Lung (tissue), 12 donors: ENCODE results near the gene MPG. TPM values are rescaled to one million over a fixed set of nuclear protein-coding genes. Genes with fewer than 3 reads are reported as not detected.

ENCODE experiments used
- ATAC-seq: fragments of 200-7000 bp; cut with Tn5 transposase; one replicate; pipeline ENCODE4 v1.9.1; 2020; ENCODE audit warnings: moderate number of reproducible peaks; ENCODE audit not compliant: insufficient read depth, low FRiP score
- DNase-seq, 3 donors: peaks; one replicate each; pipeline ENCODE4 v3.0.0-alpha.2; 2013 to 2017
- H3K27ac ChIP-seq, 2 donors: one replicate each; pipeline ENCODE4 v1.5.1; 2013; ENCODE audit warnings: mild to moderate bottlenecking in 2 of 2, moderate library complexity in 2 of 2, control low read depth in 1 of 2, inconsistent platforms in 1 of 2, low read depth in 1 of 2, low read length in 1 of 2
- H3K27me3 ChIP-seq, 3 donors: one replicate each; pipeline ENCODE4 v1.5.1; 2013; ENCODE audit warnings: low read length in 2 of 3; ENCODE audit not compliant: control insufficient read depth in 3 of 3, insufficient read depth in 3 of 3
- H3K36me3 ChIP-seq, 4 donors: one replicate each; pipeline ENCODE4 v1.5.1; 2013; ENCODE audit warnings: low read length in 4 of 4, mild to moderate bottlenecking in 1 of 4, moderate library complexity in 1 of 4; ENCODE audit not compliant: control insufficient read depth in 4 of 4, insufficient read depth in 4 of 4
- H3K4me1 ChIP-seq, 5 donors: one replicate each; pipeline ENCODE4 v1.5.1; 2013; ENCODE audit warnings: low read length in 5 of 5, mild to moderate bottlenecking in 2 of 5, moderate library complexity in 1 of 5; ENCODE audit not compliant: control insufficient read depth in 5 of 5, insufficient read depth in 5 of 5
- H3K4me3 ChIP-seq: one replicate; pipeline ENCODE4 v1.5.1; 2013; ENCODE audit warnings: mild to moderate bottlenecking, control low read depth, moderate library complexity
- H3K9ac ChIP-seq, 2 donors: one replicate each; pipeline ENCODE4 v1.5.1; 2013; ENCODE audit warnings: low read length in 2 of 2, control low read depth in 1 of 2; ENCODE audit not compliant: insufficient read depth in 1 of 2
- H3K9me3 ChIP-seq, 4 donors: one replicate each; pipeline ENCODE4 v1.5.1; 2013; ENCODE audit warnings: low read length in 3 of 4, mild to moderate bottlenecking in 1 of 4, moderate library complexity in 1 of 4; ENCODE audit not compliant: control insufficient read depth in 4 of 4, insufficient read depth in 3 of 4
- WGBS, 2 donors: extraction: QIAGEN DNeasy Blood & Tissue Kit; methylation state at CpG; one replicate each; pipeline ENCODE4 v1.1.7; 2013; 5-methylcytosine and 5-hydroxymethylcytosine counted together
- polyA plus RNA-seq, 2 donors: library from polyadenylated mRNA; stranded (reverse); fragments of 200-250 nt; gene quantifications; one replicate each; pipeline ENCODE4 v1.2.1, GENCODE V29; 2013
- total RNA-seq, 2 donors: library from RNA; depleted of rRNA in 1 of 2; stranded (reverse); fragments of >200 nt in 1 of 2; gene quantifications; one replicate each; pipeline ENCODE4 v1.2.1, GENCODE V29; 2014 to 2021
- TF ChIP-seq, protein P1 (sequence below): IDR thresholded peaks from 2 replicates; pipeline ENCODE4 v1.5.1; 2012; ENCODE audit warnings: mild to moderate bottlenecking; ENCODE audit errors: control extremely low read depth, extremely low read depth
- donor health status: control.
- donor health status: control.
- donor health status: Bipolar disorder and iron deficiency.
- donor health status: healthy.
- donor health status: DM: yes; HTN: yes; CAD: no.

Gene MPG
- total and polyA plus RNA-seq, 4 donors: 61.1 to 101 (median 79.6) TPM

DNA sequence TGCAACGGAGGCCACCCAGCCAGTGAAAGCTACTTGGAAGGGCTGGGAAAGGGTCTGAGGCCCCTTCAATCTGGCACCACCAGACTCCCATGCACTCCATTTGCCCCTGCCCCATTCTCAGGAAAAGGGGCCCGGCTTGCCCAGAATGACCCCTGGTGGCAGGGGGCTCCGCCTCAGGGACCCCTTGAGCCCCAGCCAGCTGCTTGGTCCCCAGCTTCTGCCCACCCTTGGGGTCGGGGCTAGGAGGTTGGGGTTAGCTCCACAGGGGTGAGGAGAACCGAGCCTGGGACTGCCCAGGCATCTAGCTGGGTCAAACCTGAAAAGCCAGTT, 6.8 kb upstream of the MPG start:
- TF ChIP-seq, protein P1, sequence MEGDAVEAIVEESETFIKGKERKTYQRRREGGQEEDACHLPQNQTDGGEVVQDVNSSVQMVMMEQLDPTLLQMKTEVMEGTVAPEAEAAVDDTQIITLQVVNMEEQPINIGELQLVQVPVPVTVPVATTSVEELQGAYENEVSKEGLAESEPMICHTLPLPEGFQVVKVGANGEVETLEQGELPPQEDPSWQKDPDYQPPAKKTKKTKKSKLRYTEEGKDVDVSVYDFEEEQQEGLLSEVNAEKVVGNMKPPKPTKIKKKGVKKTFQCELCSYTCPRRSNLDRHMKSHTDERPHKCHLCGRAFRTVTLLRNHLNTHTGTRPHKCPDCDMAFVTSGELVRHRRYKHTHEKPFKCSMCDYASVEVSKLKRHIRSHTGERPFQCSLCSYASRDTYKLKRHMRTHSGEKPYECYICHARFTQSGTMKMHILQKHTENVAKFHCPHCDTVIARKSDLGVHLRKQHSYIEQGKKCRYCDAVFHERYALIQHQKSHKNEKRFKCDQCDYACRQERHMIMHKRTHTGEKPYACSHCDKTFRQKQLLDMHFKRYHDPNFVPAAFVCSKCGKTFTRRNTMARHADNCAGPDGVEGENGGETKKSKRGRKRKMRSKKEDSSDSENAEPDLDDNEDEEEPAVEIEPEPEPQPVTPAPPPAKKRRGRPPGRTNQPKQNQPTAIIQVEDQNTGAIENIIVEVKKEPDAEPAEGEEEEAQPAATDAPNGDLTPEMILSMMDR: no peak
- Histone ChIP-seq H3K36me3 (no peaks in the 10 kb centered on the region), H3K4me1 (peaks cover 2 to 49% (median 40%) of the 10 kb centered on the region in 5 donors), H3K4me3 (peak overlapping the region; percentile 69), H3K9me3 (no peaks in the 10 kb centered on the region), H3K9ac (peak overlapping the region in 1 of 2 donors; percentile 13), H3K27me3 (no peaks in the 10 kb centered on the region), H3K27ac (no peak overlapping the region)
- WGBS, 2 donors: 48 to 72% methylated on average over 5 of the region's 5 CpGs
- no peak for DNase-seq
- no peak for ATAC-seq

DNA sequence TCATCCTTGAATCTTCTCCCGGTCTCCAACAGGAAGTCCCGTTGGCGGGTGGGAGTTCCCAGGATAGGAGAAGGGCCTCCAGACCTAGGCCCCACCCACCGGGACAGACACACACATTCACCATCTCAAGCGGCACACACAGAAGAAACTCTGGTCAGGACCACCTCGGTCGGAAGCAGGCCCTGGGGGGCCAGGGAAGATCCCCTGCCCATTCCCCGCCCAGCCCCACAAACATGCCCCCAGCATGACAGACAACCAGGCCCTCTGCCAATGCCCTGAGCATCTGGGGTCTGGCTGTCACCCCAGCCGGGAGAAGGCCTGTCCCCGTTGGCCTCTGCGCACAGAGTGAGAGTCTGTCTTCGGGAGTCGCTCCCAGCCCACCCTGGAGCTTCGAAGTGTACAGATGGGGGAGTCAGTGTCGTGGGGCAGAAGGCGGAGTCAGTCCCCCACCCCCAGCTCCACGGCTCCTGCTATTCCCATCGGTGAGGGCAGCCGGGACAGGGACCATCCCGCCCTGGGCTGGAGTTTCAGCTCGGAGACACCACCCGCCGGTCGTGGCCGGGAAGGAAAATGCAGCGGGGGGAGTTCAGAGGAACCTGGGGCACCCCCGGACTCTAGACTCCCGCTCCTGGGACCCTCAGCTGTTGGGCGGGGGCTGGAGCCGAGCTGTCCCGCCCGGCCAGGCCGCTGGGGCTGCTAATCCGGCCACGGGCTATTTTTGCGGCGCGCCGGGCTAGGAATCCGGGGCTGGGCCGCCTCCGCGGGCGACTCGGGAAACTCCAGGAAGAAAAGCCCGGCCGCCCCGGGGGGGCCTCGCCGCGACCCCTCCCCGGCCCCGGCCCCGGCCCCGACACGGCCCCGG, 6.3 kb upstream of the MPG start:
- Histone ChIP-seq H3K27ac (peak overlapping the region; percentile 64 to 78), H3K9ac (peak overlapping the region; percentile 25 to 58), H3K4me3 (peak overlapping the region; percentile 69), H3K4me1 (peaks cover 6 to 47% (median 41%) of the 10 kb centered on the region in 5 donors), H3K27me3 (no peaks in the 10 kb centered on the region), H3K9me3 (no peaks in the 10 kb centered on the region), H3K36me3 (no peaks in the 10 kb centered on the region)
- peak; percentile 34 for ATAC-seq
- 10 to 24% methylated on average over 43 to 57 of the region's 57 CpGs for WGBS, 2 donors
- TF ChIP-seq, protein P1: no peak
- peak; percentile 87 to 91 (median 87) for DNase-seq

DNA sequence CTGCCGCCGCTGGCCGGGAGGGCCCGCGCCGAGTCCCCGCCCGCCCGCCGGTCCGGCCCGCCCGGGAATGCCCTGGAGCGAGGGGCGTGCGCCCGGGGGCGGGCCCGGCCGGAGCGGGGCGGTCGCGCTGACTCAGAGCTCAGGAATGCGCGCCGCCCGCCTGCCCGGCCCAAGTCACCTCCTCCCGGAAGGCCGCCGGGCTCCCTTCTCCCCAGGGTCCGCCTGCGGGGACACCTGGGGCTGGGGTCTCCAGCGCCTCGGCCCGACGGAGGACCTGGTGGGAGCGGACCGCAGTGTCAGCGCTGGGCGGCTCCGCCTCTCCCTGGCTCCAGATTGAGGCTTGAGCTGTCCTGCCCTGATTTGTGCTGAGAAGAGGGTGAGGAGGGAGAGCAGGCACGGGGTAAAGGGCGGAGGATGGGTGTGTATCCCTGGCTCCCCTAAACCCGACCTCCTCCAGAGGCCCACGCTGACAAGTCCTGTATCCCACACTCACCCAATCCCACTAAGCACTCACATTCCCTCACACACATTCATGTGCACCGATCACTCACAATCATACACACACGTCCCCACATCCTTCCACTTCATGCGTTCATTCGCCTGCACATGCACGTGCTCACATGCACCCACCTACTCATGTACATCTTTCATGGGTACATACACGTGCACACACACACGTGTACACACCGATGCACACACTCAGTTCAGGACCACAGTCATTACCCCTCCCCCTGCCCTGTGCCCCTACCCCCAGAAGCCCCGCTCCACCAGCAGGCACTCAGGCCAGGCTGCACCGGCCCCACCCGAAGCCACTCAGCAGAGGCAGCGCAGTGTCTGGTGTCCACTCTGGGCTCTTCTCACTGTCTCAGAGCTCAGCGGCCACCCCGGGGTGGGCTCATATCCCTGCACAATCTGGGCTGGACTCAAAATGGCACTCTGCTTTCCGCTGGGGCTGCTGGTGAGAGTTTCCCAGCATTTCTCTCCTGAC, 5.2 kb upstream of the MPG start, which contains the start of gene RHBDF1:
RHBDF1 (minus strand) TSS at position 71 of the 988 bp plus-strand sequence. CDS start 7,616 bp downstream, outside the sequence.
- no peaks in the 10 kb centered on the region for H3K36me3 ChIP-seq
- ATAC-seq (peak; percentile 34), DNase-seq (peak; percentile 70 to 82 (median 76))
- H3K4me3 ChIP-seq: peak within 1 kb of the TSS; percentile 69
- peak within 1 kb of the TSS; percentile 25 to 67 for H3K9ac ChIP-seq
- TF ChIP-seq, protein P1: no peak
- H3K9me3 ChIP-seq: no peaks in the 10 kb centered on the region
- H3K27me3 ChIP-seq: no peaks in the 10 kb centered on the region
- 20 to 33% methylated on average over 35 to 62 of the region's 62 CpGs for WGBS, 2 donors
- H3K27ac ChIP-seq: peak within 1 kb of the TSS; percentile 65 to 95
- H3K4me1 ChIP-seq: peaks cover 9 to 51% (median 45%) of the 10 kb centered on the region in 5 donors
